ENCODE data around the gene VPS50.

GRCh38 chr7:93378131-93378760, 146.1 kb downstream of the VPS50 start:
- TF ChIP-seq CTCF (IDR thresholded peaks at IDR 0.05; ENCODE audit: low read depth, low read length), result no peak
- no peak for TF ChIP-seq MAX (IDR thresholded peaks at IDR 0.05; ENCODE audit: low read depth, low read length)
- no peak for TF ChIP-seq POLR2A (IDR thresholded peaks at IDR 0.05; ENCODE audit: extremely low read depth, insufficient read length)

Measured in NB4 (cell line).